H1 (cell line): Measurements from ENCODE around the gene PPP2R3B. TPM values are rescaled to one million over a fixed set of nuclear protein-coding genes. Genes with fewer than 3 reads are reported as not detected.

Experiments
- CTCF ChIA-PET: fragments of 300-600 bp; sonication (Branson Sonifier 250); formaldehyde crosslinking; loops from one replicate; lab custom pipeline; 2021; ENCODE audit not compliant: partially characterized antibody; lab: Charles Lee
- POLR2A ChIA-PET: fragments of 300-600 bp; sonication (Branson Sonifier 250); formaldehyde crosslinking; loops from one replicate; lab custom pipeline; 2021; ENCODE audit warnings: inconsistent platforms; ENCODE audit not compliant: partially characterized antibody; lab: Charles Lee
- DNase-seq, 2 experiments: peaks; one replicate each; pipeline versions ENCODE4 v3.0.0 to v3.0.0-alpha.2; 2010 to 2022; ENCODE audit warnings: low spot score in 2 of 2, low read depth in 1 of 2, mixed read lengths in 1 of 2
- FAIRE-seq: peaks from 2 replicates; lab custom pipeline; 2011; peaks lifted over from hg19 to GRCh38; lab: Jason Lieb, UNC
- H2AFZ ChIP-seq: 2 replicates; pipeline ENCODE4 v1.8.1; 2012; ENCODE audit warnings: low read length, inconsistent platforms
- H2AK5ac ChIP-seq: 2 replicates; pipeline ENCODE4 v1.6.1; 2013; ENCODE audit warnings: low read depth, low read length
- H2BK120ac ChIP-seq: replicated peaks from 2 replicates; pipeline ENCODE3; 2013; ENCODE audit warnings: low read depth, low read length, inconsistent platforms
- H2BK12ac ChIP-seq: 2 replicates; pipeline ENCODE4 v1.6.1; 2013; ENCODE audit warnings: low read depth, low read length
- H2BK15ac ChIP-seq: 2 replicates; pipeline ENCODE4 v1.6.1; 2013; ENCODE audit warnings: low read length
- H2BK20ac ChIP-seq: 2 replicates; pipeline ENCODE4 v1.6.1; 2013; ENCODE audit warnings: low read length
- H2BK5ac ChIP-seq: 2 replicates; pipeline ENCODE4 v1.6.1; 2013; ENCODE audit warnings: low read depth, low read length
- H3K14ac ChIP-seq: 2 replicates; pipeline ENCODE4 v1.6.1; 2013; ENCODE audit warnings: inconsistent platforms; ENCODE audit not compliant: insufficient read length
- H3K18ac ChIP-seq: 2 replicates; pipeline ENCODE4 v1.6.1; 2013; ENCODE audit warnings: low read length; ENCODE audit errors: extremely low read depth
- H3K23ac ChIP-seq: 2 replicates; pipeline ENCODE4 v1.6.1; 2013; ENCODE audit warnings: inconsistent platforms; ENCODE audit not compliant: insufficient read length
- H3K23me2 ChIP-seq: 2 replicates; pipeline ENCODE4 v1.6.1; 2013; ENCODE audit warnings: low read depth, low read length
- H3K27ac ChIP-seq: 2 replicates; pipeline ENCODE4 v1.6.1; 2011; ENCODE audit warnings: low read depth, low read length, inconsistent platforms
- H3K27me3 ChIP-seq, 4 experiments: replicated peaks in 1 of 4; 1 replicate in 1 of 4; 2 replicates in 3 of 4; pipeline versions ENCODE4 v1.6.1 to v1.8.1; 2011 to 2013; ENCODE audit warnings: low read length in 3 of 4, mild to moderate bottlenecking in 3 of 4, inconsistent platforms in 2 of 4, mixed read lengths in 2 of 4, moderate library complexity in 1 of 4; ENCODE audit not compliant: control insufficient read depth in 3 of 4, insufficient read depth in 3 of 4; ENCODE audit errors: extremely low read depth in 1 of 4
- H3K36me3 ChIP-seq, 4 experiments: 2 replicates each; pipeline versions ENCODE4 v1.6.1 to v1.8.1; 2011 to 2013; ENCODE audit warnings: mild to moderate bottlenecking in 4 of 4, low read length in 3 of 4, moderate library complexity in 2 of 4, control low read depth in 1 of 4, inconsistent platforms in 1 of 4; ENCODE audit not compliant: insufficient read depth in 4 of 4, control insufficient read depth in 2 of 4
- H3K4ac ChIP-seq: replicated peaks from 2 replicates; pipeline ENCODE3; 2013; ENCODE audit warnings: low read length, low read depth, mixed read lengths, inconsistent platforms; ENCODE audit not compliant: insufficient read length
- H3K4me1 ChIP-seq, 4 experiments: replicated peaks in 1 of 4; 1 replicate in 1 of 4; 2 replicates in 3 of 4; pipeline versions ENCODE4 v1.6.1 to v1.8.1; 2011 to 2013; ENCODE audit warnings: low read length in 3 of 4, inconsistent platforms in 2 of 4, mixed read lengths in 1 of 4; ENCODE audit not compliant: insufficient read depth in 4 of 4, control insufficient read depth in 3 of 4
- H3K4me2 ChIP-seq, 2 experiments: 2 replicates each; pipeline versions ENCODE4 v1.6.1 to v1.8.1; 2011 to 2013; ENCODE audit warnings: low read depth in 2 of 2, low read length in 2 of 2, control low read depth in 1 of 2, inconsistent platforms in 1 of 2, mild to moderate bottlenecking in 1 of 2; ENCODE audit not compliant: insufficient read depth in 1 of 2
- H3K4me3 ChIP-seq, 4 experiments: fragments of 200-600, 300-600 bp in 1 of 4; sonication (generic), shearing (Covaris generic), sonication (Bioruptor Twin) in 1 of 4; 2 replicates each; pipeline versions ENCODE4 v1.5.1 to v1.8.1; 2011 to 2016; ENCODE audit warnings: low read length in 4 of 4, low read depth in 3 of 4, control low read depth in 2 of 4, inconsistent platforms in 2 of 4, mild to moderate bottlenecking in 2 of 4, mixed read lengths in 1 of 4, moderate library complexity in 1 of 4; ENCODE audit not compliant: insufficient read depth in 2 of 4; ENCODE audit errors: extremely low read depth in 1 of 4
- H3K56ac ChIP-seq: replicated peaks from 2 replicates; pipeline ENCODE3; 2013; ENCODE audit warnings: low read depth, mild to moderate bottlenecking, mixed read lengths, low read length, inconsistent platforms; ENCODE audit not compliant: insufficient read length
- H3K79me1 ChIP-seq: 2 replicates; pipeline ENCODE4 v1.6.1; 2013; ENCODE audit warnings: low read depth, low read length, control low read depth
- H3K79me2 ChIP-seq, 2 experiments: 2 replicates each; pipeline versions ENCODE4 v1.6.1 to v1.8.1; 2012 to 2013; ENCODE audit warnings: low read length in 2 of 2, mild to moderate bottlenecking in 2 of 2, inconsistent platforms in 1 of 2; ENCODE audit not compliant: insufficient read depth in 2 of 2, control insufficient read depth in 1 of 2
- H3K9ac ChIP-seq, 4 experiments: replicated peaks in 1 of 4; 1 replicate in 1 of 4; 2 replicates in 3 of 4; pipeline versions ENCODE4 v1.6.1 to v1.8.1; 2011 to 2013; ENCODE audit warnings: low read depth in 3 of 4, low read length in 3 of 4, control low read depth in 2 of 4, mild to moderate bottlenecking in 2 of 4, moderate library complexity in 2 of 4, inconsistent platforms in 1 of 4; ENCODE audit errors: extremely low read depth in 1 of 4
- H3K9me3 ChIP-seq, 2 experiments: 2 replicates each; pipeline versions ENCODE4 v1.6.1 to v1.8.1; 2012 to 2013; ENCODE audit warnings: mild to moderate bottlenecking in 2 of 2, moderate library complexity in 2 of 2, control low read depth in 1 of 2, inconsistent platforms in 1 of 2, low read depth in 1 of 2, low read length in 1 of 2, mixed read lengths in 1 of 2; ENCODE audit not compliant: insufficient read depth in 2 of 2
- H4K20me1 ChIP-seq, 2 experiments: replicated peaks in 1 of 2; 2 replicates each; pipeline versions ENCODE3 to v1.8.1; 2011 to 2013; ENCODE audit warnings: inconsistent platforms in 2 of 2, low read length in 2 of 2, mild to moderate bottlenecking in 1 of 2; ENCODE audit not compliant: insufficient read depth in 2 of 2, control insufficient read depth in 1 of 2
- H4K5ac ChIP-seq: 2 replicates; pipeline ENCODE4 v1.6.1; 2013; ENCODE audit warnings: low read length, low read depth, mixed read lengths, inconsistent platforms; ENCODE audit not compliant: insufficient read length
- H4K8ac ChIP-seq: 2 replicates; pipeline ENCODE4 v1.8.0; 2013; ENCODE audit warnings: mild to moderate bottlenecking, moderate library complexity, low read length, inconsistent platforms; ENCODE audit not compliant: insufficient read depth; ENCODE audit errors: extremely low read depth
- H4K91ac ChIP-seq: replicated peaks from 2 replicates; pipeline ENCODE3; 2013; ENCODE audit warnings: low read length, mixed read lengths, inconsistent platforms; ENCODE audit not compliant: insufficient read length
- ASH2L ChIP-seq: fragments of 200-600, 300-600 bp; sonication (generic); IDR thresholded peaks from one replicate; pipeline ENCODE4 v1.7.1; 2017; ENCODE audit warnings: low read length
- ATF3 ChIP-seq: IDR thresholded peaks from 2 replicates; pipeline ENCODE4 v1.6.1; 2011; ENCODE audit warnings: low read depth, mild to moderate bottlenecking, low read length; ENCODE audit not compliant: insufficient read depth
- BRCA1 ChIP-seq: IDR thresholded peaks from 2 replicates; pipeline ENCODE4 v1.6.1; 2012; ENCODE audit warnings: low read depth, low read length, improper control_type of control experiment
- CEBPB ChIP-seq: IDR thresholded peaks from 2 replicates; pipeline ENCODE4 v1.6.1; 2012; ENCODE audit warnings: low read depth, low read length
- CREB1 ChIP-seq: IDR thresholded peaks from 2 replicates; pipeline ENCODE4 v1.6.1; 2012; ENCODE audit warnings: inconsistent platforms
- EGR1 ChIP-seq: IDR thresholded peaks from 2 replicates; pipeline ENCODE4 v1.6.1; 2011; ENCODE audit warnings: low read depth, low read length, borderline replicate concordance
- GABPA ChIP-seq: IDR thresholded peaks from 2 replicates; pipeline ENCODE4 v1.6.1; 2011; ENCODE audit warnings: mild to moderate bottlenecking, low read length, moderate library complexity, borderline replicate concordance; ENCODE audit not compliant: insufficient read depth
- HDAC6 ChIP-seq: IDR thresholded peaks from one replicate; pipeline ENCODE4 v1.7.1; 2012; ENCODE audit warnings: low read depth, mild to moderate bottlenecking, inconsistent platforms, low read length, moderate library complexity
- JUND ChIP-seq: IDR thresholded peaks from 2 replicates; pipeline ENCODE4 v1.6.1; 2011; ENCODE audit warnings: mild to moderate bottlenecking, improper control_type of control experiment, low read length
- POLR2A ChIP-seq, 2 experiments: IDR thresholded peaks; 1 replicate in 1 of 2; 2 replicates in 1 of 2; pipeline ENCODE4 v1.6.1; 2011; ENCODE audit warnings: low read depth in 2 of 2, low read length in 2 of 2, mild to moderate bottlenecking in 2 of 2; ENCODE audit errors: control extremely low read depth in 1 of 2
- RBBP5 ChIP-seq: IDR thresholded peaks from 2 replicates; pipeline ENCODE4 v1.7.1; 2012; ENCODE audit warnings: low read depth, mild to moderate bottlenecking, inconsistent platforms, low read length, moderate library complexity, borderline replicate concordance
- SAP30 ChIP-seq: fragments of 300-600 bp; sonication (generic); IDR thresholded peaks from 2 replicates; pipeline ENCODE4 v1.7.1; 2012; ENCODE audit warnings: low read length, moderate library complexity, mild to moderate bottlenecking, inconsistent platforms; ENCODE audit not compliant: insufficient read depth, insufficient replicate concordance
- SP2 ChIP-seq: IDR thresholded peaks from 2 replicates; pipeline ENCODE4 v1.6.1; 2012; ENCODE audit warnings: mild to moderate bottlenecking, low read length, inconsistent platforms
- ZNF274 ChIP-seq: IDR thresholded peaks from 2 replicates; pipeline ENCODE4 v1.7.0; 2012; ENCODE audit warnings: low read length, borderline replicate concordance; ENCODE audit errors: extremely low read depth
- WGBS, 2 experiments: shearing (Covaris generic) in 1 of 2; methylation state at CpG; one replicate each; pipeline versions ENCODE4 v1.1.6 to v1.1.7; 2013 to 2015; ENCODE audit warnings: low lambda C conversion rate in 2 of 2, mixed read lengths in 2 of 2, inconsistent platforms in 1 of 2, low coverage in 1 of 2, missing lambda C conversion rate in 1 of 2; ENCODE audit not compliant: insufficient replicate concordance in 2 of 2, insufficient coverage in 1 of 2, insufficient read length in 1 of 2; ENCODE audit errors: extremely low coverage in 1 of 2, missing lambda C conversion rate in 1 of 2; 5-methylcytosine and 5-hydroxymethylcytosine counted together
- polyA plus RNA-seq, 7 experiments: library from polyadenylated mRNA; depleted of rRNA in 3 of 7; stranded (reverse) in 5 of 7; unstranded in 2 of 7; fragments of >200 nt in 5 of 7; fragments of 200-250 nt in 2 of 7; gene quantifications; 1 replicate in 5 of 7; 2 replicates in 1 of 7; 4 replicates in 1 of 7; pipeline versions ENCODE4 v1.2.1 to v1.2.3, GENCODE V29; 2011 to 2013; ENCODE audit warnings: missing spikeins in 2 of 7, mixed read lengths in 2 of 7
- total RNA-seq: library from RNA; stranded (reverse); fragmentation: NEBNext Ultra II Directional; extraction: Animal tissue kit (Norgen Biotek cat#: 25700); gene quantifications from 2 replicates; pipeline ENCODE4 v1.2.1, GENCODE V29; 2021
- TF ChIP-seq, protein P1 (sequence below): IDR thresholded peaks from 2 replicates; pipeline ENCODE4 v1.6.1; 2012; ENCODE audit warnings: inconsistent platforms

PPP2R3B gene
- total and polyA plus RNA-seq, 2 of the 8 experiments (the other 6 are each of a cell fraction or from before 2014, with no cell fraction given), result 47.6 to 86.7 TPM

- H2BK15ac ChIP-seq, result no peak overlapping the region
- H3K79me2 ChIP-seq, result peaks cover 11 to 48% of the 10 kb centered on the region in 2 experiments
- H4K20me1 ChIP-seq, result peaks cover 24 to 30% of the 10 kb centered on the region in 2 experiments
- H3K4me2 ChIP-seq, result no peak overlapping the region
- peaks cover 14% of the 10 kb centered on the region for H3K79me1 ChIP-seq
- H3K56ac ChIP-seq, result no peak overlapping the region
- WGBS, 2 experiments, result 92% methylated on average over 25 of the region's 25 CpGs; no CpG with 5 or more reads in 1 of the 2 experiments
- no peak overlapping the region for H2AFZ ChIP-seq
- H2BK12ac ChIP-seq, result no peak overlapping the region
- H4K91ac ChIP-seq, result no peak overlapping the region
- peak overlapping the region; percentile 62 for H4K8ac ChIP-seq
- H3K9ac ChIP-seq, result no peak overlapping the region
- H3K4ac ChIP-seq, result no peak overlapping the region
- peaks cover 0 to 7% (median 4%) of the 10 kb centered on the region in 4 experiments; a peak in 6 of 7 replicates for H3K4me1 ChIP-seq
- H3K23ac ChIP-seq, result no peak overlapping the region
- no peak for FAIRE-seq
- peak overlapping the region; percentile 66; the same call in 1 of the 2 replicates for H2BK5ac ChIP-seq
- H3K9me3 ChIP-seq, result peaks cover 0 to 4% of the 10 kb centered on the region in 2 experiments; a peak in 1 of 4 replicates
- H3K18ac ChIP-seq, result no peak overlapping the region
- DNase-seq, result no peak
- H2AK5ac ChIP-seq, result no peak overlapping the region
- peaks cover 3% of the 10 kb centered on the region for H3K23me2 ChIP-seq
- H3K27me3 ChIP-seq, result no peaks in the 10 kb centered on the region; a peak in 1 of 7 replicates
- H4K5ac ChIP-seq, result no peak overlapping the region
- peaks cover 51 to 92% (median 81%) of the 10 kb centered on the region in 4 experiments for H3K36me3 ChIP-seq
- H3K14ac ChIP-seq, result no peak overlapping the region
- H2BK20ac ChIP-seq, result no peak overlapping the region
- H3K27ac ChIP-seq, result peak overlapping the region; percentile 58; the same call in 1 of the 2 replicates
- no peak overlapping the region for H2BK120ac ChIP-seq
- ChIA-PET CTCF (no interaction called here), POLR2A (no interaction called here)
- H3K4me3 ChIP-seq, result no peak overlapping the region
- TF ChIP-seq CREB1 (no peak), ZNF274 (no peak), BRCA1 (no peak), JUND (no peak), SP2 (no peak), EGR1 (no peak), ATF3 (no peak), SAP30 (no peak), GABPA (no peak), HDAC6 (no peak), ASH2L (no peak), CEBPB (no peak), RBBP5 (no peak), POLR2A (IDR thresholded peaks at IDR 0.05; ENCODE audit: control extremely low read depth in 1 of 2, low read depth in 2 of 2, low read length in 2 of 2) (no peak)
- TF ChIP-seq, protein P1, sequence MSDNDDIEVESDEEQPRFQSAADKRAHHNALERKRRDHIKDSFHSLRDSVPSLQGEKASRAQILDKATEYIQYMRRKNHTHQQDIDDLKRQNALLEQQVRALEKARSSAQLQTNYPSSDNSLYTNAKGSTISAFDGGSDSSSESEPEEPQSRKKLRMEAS, result no peak
Measured at GRCh38 chrX:288561-288991, 98.1 kb downstream of the PPP2R3B start.
